CD4-positive, alpha-beta T cell (primary cell): ENCODE results near the gene F10. TPM values are rescaled to one million over a fixed set of nuclear protein-coding genes. Genes with fewer than 3 reads are reported as not detected.
"Not testable (repeated sequence)": the region's sequence is repeated elsewhere in the genome, so short reads cannot be mapped to it uniquely, and the experiment has no call there.

Experiments used
- ATAC-seq: fragments of 200-7000 bp; cut with Tn5 transposase; one replicate; pipeline ENCODE4 v1.10.0; 2022; ENCODE audit warnings: mild to moderate bottlenecking; ENCODE audit not compliant: poor library complexity
- CTCF ChIA-PET: fragments of 350-600 bp; sonication (Branson Sonifier 250); formaldehyde crosslinking; loops from one replicate; lab custom pipeline; 2021; ENCODE audit warnings: antibody characterized with exemption, inconsistent platforms; lab: Charles Lee
- POLR2A ChIA-PET: fragments of 350-600 bp; sonication (Branson Sonifier 250); formaldehyde crosslinking; loops from one replicate; lab custom pipeline; 2021; ENCODE audit warnings: antibody characterized with exemption, inconsistent platforms; lab: Charles Lee
- DNase-seq, 14 experiments: peaks; one replicate each; pipeline ENCODE4 v3.0.0-alpha.2; 2013 to 2020; ENCODE audit warnings: mixed read lengths in 2 of 14
- H3K27ac ChIP-seq, 2 donors: one replicate each; pipeline versions ENCODE4 v1.5.1 to v1.7.0; 2013; ENCODE audit warnings: low read length in 2 of 2, low read depth in 1 of 2, mild to moderate bottlenecking in 1 of 2
- H3K27me3 ChIP-seq, 2 experiments: 1 replicate in 1 of 2; 2 replicates in 1 of 2; pipeline versions ENCODE4 v1.6.1 to v1.7.0; 2013; ENCODE audit warnings: low read length in 2 of 2, control low read depth in 1 of 2, mild to moderate bottlenecking in 1 of 2, moderate library complexity in 1 of 2; ENCODE audit not compliant: insufficient read depth in 2 of 2, control insufficient read depth in 1 of 2
- H3K36me3 ChIP-seq: one replicate; pipeline ENCODE4 v1.6.1; 2013; ENCODE audit warnings: low read length, control low read depth; ENCODE audit not compliant: insufficient read depth
- H3K4me1 ChIP-seq: one replicate; pipeline ENCODE4 v1.6.1; 2013; ENCODE audit warnings: low read length, control low read depth; ENCODE audit not compliant: insufficient read depth
- H3K4me3 ChIP-seq: one replicate; pipeline ENCODE4 v1.5.1; 2013; ENCODE audit warnings: mild to moderate bottlenecking, low read length, moderate library complexity
- H3K9me3 ChIP-seq, 2 experiments: 1 replicate in 1 of 2; 2 replicates in 1 of 2; pipeline versions ENCODE4 v1.6.1 to v1.7.0; 2013; ENCODE audit warnings: low read length in 2 of 2, mild to moderate bottlenecking in 2 of 2, control low read depth in 1 of 2, moderate library complexity in 1 of 2; ENCODE audit not compliant: control insufficient read depth in 1 of 2, insufficient read depth in 1 of 2
- H3K27ac Mint-ChIP-seq: one replicate; pipeline ENCODE4 v1.8.0; 2020; ENCODE audit warnings: mixed read lengths
- H3K27me3 Mint-ChIP-seq: one replicate; pipeline ENCODE4 v1.8.0; 2021; ENCODE audit warnings: mixed read lengths
- H3K36me3 Mint-ChIP-seq: one replicate; pipeline ENCODE4 v1.8.0; 2021; ENCODE audit warnings: low read depth, mixed read lengths
- H3K4me1 Mint-ChIP-seq: one replicate; pipeline ENCODE4 v1.8.0; 2021; ENCODE audit warnings: low read depth, mixed read lengths
- H3K4me3 Mint-ChIP-seq: one replicate; pipeline ENCODE4 v1.8.0; 2020; ENCODE audit warnings: mild to moderate bottlenecking, mixed read lengths
- H3K9me3 Mint-ChIP-seq: one replicate; pipeline ENCODE4 v1.8.0; 2020; ENCODE audit warnings: mixed read lengths
- CTCF ChIP-seq: fragments of 200-600 bp; IDR thresholded peaks from one replicate; pipeline ENCODE4 v1.8.0; 2022; ENCODE audit warnings: antibody characterized with exemption, mild to moderate bottlenecking
- intact Hi-C, 2 experiments: fragments of 100-400 bp; cut with DNase I in 1 of 2; cut with micrococcal nuclease in 1 of 2; formaldehyde crosslinking; loops; one replicate each; pipeline versions ENCODE4 v1.15.1 to v1.9.0; 2023 to 2025; cut with DNase I, micrococcal nuclease
- total RNA-seq, 174 experiments: library from RNA in 2 of 174; stranded (reverse) in 2 of 174; gene quantifications; one replicate each; pipeline ENCODE4 v1.2.3 and lab custom pipeline; 2021 to 2026

The F10 gene
- total RNA-seq, 2 experiments from 2014 or later: not detected

GRCh38 chr13:113159701-113160100 lies 37.1 kb downstream of the F10 start:
- Histone ChIP-seq H3K9me3 (peaks cover 0 to 6% of the 10 kb centered on the region in 2 experiments), H3K36me3 (no peaks in the 10 kb centered on the region), H3K4me3 (no peak overlapping the region), H3K4me1 (peaks cover 24% of the 10 kb centered on the region), H3K27me3 (no peaks in the 10 kb centered on the region), H3K27ac (no peak overlapping the region)
- intact Hi-C loops: loop anchor here in 1 of 2 experiments (5.0 kb wide), 1 partner anchor 138 kb away; the partner anchor contains the start of gene LAMP1
- ATAC-seq (no peak), DNase-seq (no peak)
- Mint-ChIP-seq H3K27me3 (no peaks in the 10 kb centered on the region), H3K36me3 (no peaks in the 10 kb centered on the region), H3K27ac (no peak overlapping the region), H3K9me3 (peaks cover 2% of the 10 kb centered on the region), H3K4me3 (no peak overlapping the region), H3K4me1 (peaks cover 34% of the 10 kb centered on the region)
- ChIA-PET POLR2A (interaction anchor here (0.6 kb wide), 1 partner anchor 337 kb away, joined by 3 read pairs; no protein-coding TSS in a partner anchor), CTCF (no interaction called here)
- TF ChIP-seq CTCF: no peak

GRCh38 chr13:113160983-113161382 lies 38.4 kb downstream of the F10 start:
- Histone ChIP-seq H3K9me3 (peaks cover 0 to 6% of the 10 kb centered on the region in 2 experiments), H3K4me3 (no peak overlapping the region), H3K27me3 (no peaks in the 10 kb centered on the region), H3K36me3 (no peaks in the 10 kb centered on the region), H3K4me1 (peaks cover 21% of the 10 kb centered on the region), H3K27ac (no peak overlapping the region)
- no peak overlapping the region for H3K27ac Mint-ChIP-seq
- peaks cover 37% of the 10 kb centered on the region for H3K4me1 Mint-ChIP-seq
- no peaks in the 10 kb centered on the region for H3K9me3 Mint-ChIP-seq
- no peak for DNase-seq
- intact Hi-C loops: no loop called here
- peak overlapping the region; percentile 54 for H3K4me3 Mint-ChIP-seq
- TF ChIP-seq CTCF: no peak
- H3K27me3 Mint-ChIP-seq: no peaks in the 10 kb centered on the region
- ChIA-PET CTCF (interaction anchor here (0.6 kb wide), 1 partner anchor 41 kb away, joined by 5 read pairs; no protein-coding TSS in a partner anchor), POLR2A (no interaction called here)
- H3K36me3 Mint-ChIP-seq: no peaks in the 10 kb centered on the region
- ATAC-seq: no peak

GRCh38 chr13:113161433-113161832 lies 38.8 kb downstream of the F10 start:
- Histone ChIP-seq H3K27me3 (no peaks in the 10 kb centered on the region), H3K27ac (no peak overlapping the region), H3K4me3 (no peak overlapping the region), H3K4me1 (peaks cover 21% of the 10 kb centered on the region), H3K36me3 (no peaks in the 10 kb centered on the region), H3K9me3 (peaks cover 0 to 6% of the 10 kb centered on the region in 2 experiments)
- H3K4me1 Mint-ChIP-seq: peaks cover 37% of the 10 kb centered on the region
- POLR2A ChIA-PET: no interaction called here
- DNase-seq (peak in 2 of 14 experiments; percentile 33 to 48), ATAC-seq (no peak)
- intact Hi-C loops: no loop called here
- CTCF ChIA-PET: interaction anchor here (0.6 kb wide), 1 partner anchor 40 kb away, joined by 5 read pairs; no protein-coding TSS in a partner anchor
- no peaks in the 10 kb centered on the region for H3K9me3 Mint-ChIP-seq
- H3K4me3 Mint-ChIP-seq: peak overlapping the region; percentile 54
- no peaks in the 10 kb centered on the region for H3K36me3 Mint-ChIP-seq
- no peak for TF ChIP-seq CTCF
- H3K27me3 Mint-ChIP-seq: no peaks in the 10 kb centered on the region
- no peak overlapping the region for H3K27ac Mint-ChIP-seq

- H3K27ac ChIP-seq, H3K36me3 Mint-ChIP-seq, H3K27me3 ChIP-seq, H3K27me3 Mint-ChIP-seq, H3K9me3 ChIP-seq, H3K36me3 ChIP-seq, intact Hi-C loops, H3K4me3 ChIP-seq, H3K4me3 Mint-ChIP-seq, CTCF ChIA-PET, ATAC-seq, H3K9me3 Mint-ChIP-seq, POLR2A ChIA-PET, H3K27ac Mint-ChIP-seq: not testable (repeated sequence)
- H3K4me1 Mint-ChIP-seq: peaks cover 37% of the 10 kb centered on the region
- DNase-seq: peak in 1 of 14 experiments; percentile 57
- peaks cover 21% of the 10 kb centered on the region for H3K4me1 ChIP-seq
These were observed 39.4 kb downstream of the F10 start for GRCh38 chr13:113161975-113162374.
